Right hindlimb (tissue), 1 donor: ENCODE results near the gene TSPAN10.
"Not testable (repeated sequence)": the region's sequence is repeated elsewhere in the genome, so short reads cannot be mapped to it uniquely, and the experiment has no call there.

ENCODE experiments used
- DNase-seq: peaks from one replicate; pipeline ENCODE4 v3.0.0-alpha.2; 2018

TSPAN10 gene

GRCh38 chr17:81665205-81666091, 28.5 kb downstream of the TSPAN10 start:
- DNase-seq = no peak

GRCh38 chr17:81666092-81666341, 29.0 kb downstream of the TSPAN10 start:
- DNase-seq = no peak

GRCh38 chr17:81666342-81667191, 29.6 kb downstream of the TSPAN10 start, which contains the start of the genes CCDC137 and OXLD1:
Gene CCDC137 (plus strand): TSS chr17:81666737. CDS start chr17:81666767, 30 bp downstream.
Gene OXLD1 (minus strand): TSS chr17:81666605. CDS start chr17:81666577, 28 bp downstream.
- peak; percentile 97 for DNase-seq

GRCh38 chr17:81667754-81668153, 30.8 kb downstream of the TSPAN10 start:
- DNase-seq = no peak

- DNase-seq = no peak
Observed at GRCh38 chr17:81672504-81672903, 35.5 kb downstream of the TSPAN10 start.

GRCh38 chr17:81672954-81673353, 36.0 kb downstream of the TSPAN10 start:
- DNase-seq = no peak

GRCh38 chr17:81673561-81674258, 36.7 kb downstream of the TSPAN10 start:
- DNase-seq = no peak

- DNase-seq = not testable (repeated sequence)
Observed at GRCh38 chr17:81675515-81676221, 38.7 kb downstream of the TSPAN10 start.

GRCh38 chr17:81676906-81677305, 39.9 kb downstream of the TSPAN10 start:
- DNase-seq = no peak

- no peak for DNase-seq
Observed at GRCh38 chr17:81680150-81680549, 43.2 kb downstream of the TSPAN10 start.

GRCh38 chr17:81681672-81682071, 44.7 kb downstream of the TSPAN10 start:
- no peak for DNase-seq

- no peak for DNase-seq
Observed at GRCh38 chr17:81682565-81683207, 45.7 kb downstream of the TSPAN10 start.

GRCh38 chr17:81683208-81683583, 46.2 kb downstream of the TSPAN10 start:
- no peak for DNase-seq

- peak; percentile 99 for DNase-seq
Observed at GRCh38 chr17:81683584-81684441, 46.8 kb downstream of the TSPAN10 start, which contains the start of the genes ARL16 and HGS. Gene ARL16 (minus strand): TSS chr17:81683797. CDS start chr17:81683753, 44 bp downstream. Gene HGS (plus strand): TSS chr17:81684011. CDS start chr17:81684067, 56 bp downstream.

- DNase-seq = no peak
Observed at GRCh38 chr17:81684442-81684911, 47.5 kb downstream of the TSPAN10 start.

- no peak for DNase-seq
Observed at GRCh38 chr17:81685108-81685507, 48.1 kb downstream of the TSPAN10 start.

- DNase-seq = no peak
Observed at GRCh38 chr17:81686614-81687013, 49.6 kb downstream of the TSPAN10 start.

- no peak for DNase-seq
Observed at GRCh38 chr17:81687770-81688541, 51.0 kb downstream of the TSPAN10 start.

GRCh38 chr17:81688616-81689015, 51.6 kb downstream of the TSPAN10 start:
- no peak for DNase-seq

GRCh38 chr17:81690066-81690465, 53.1 kb downstream of the TSPAN10 start:
- DNase-seq = no peak
